COLO668 (cell line): ENCODE results near the gene TXLNA.
A peak's percentile ranks its signal among the peaks of the same experiment; 100 is the strongest.

ENCODE experiments used
- DNase-seq: peaks from one replicate; lab custom pipeline; 2025; ENCODE audit not compliant: unreplicated experiment; lab: John Stamatoyannopoulos, UW

TXLNA gene

GRCh38 chr1:32208469-32208868 is 29.0 kb downstream of the TXLNA start:
- no peak for DNase-seq

DNA sequence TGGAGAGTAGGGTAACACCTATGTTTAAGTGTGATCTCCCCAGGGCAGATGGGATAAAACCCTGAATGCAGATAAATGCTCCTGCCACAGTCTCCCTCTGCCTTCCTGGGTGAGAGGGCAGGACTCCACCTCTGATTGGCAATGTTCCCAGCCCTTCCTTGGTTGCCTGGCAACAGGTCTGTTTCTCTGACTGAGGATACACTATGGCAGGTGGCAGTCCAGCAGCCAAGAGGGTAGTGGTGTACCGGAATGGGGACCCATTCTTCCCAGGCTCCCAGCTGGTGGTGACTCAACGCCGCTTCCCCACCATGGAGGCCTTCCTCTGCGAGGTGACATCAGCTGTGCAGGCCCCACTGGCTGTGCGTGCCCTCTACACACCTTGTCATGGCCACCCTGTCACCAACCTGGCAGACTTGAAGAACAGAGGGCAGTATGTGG is 29.4 kb downstream of the TXLNA start, which contains the start of gene DCDC2B:
TSS of gene DCDC2B (plus strand) at position 199 of the 438 bp plus-strand sequence. CDS start at position 204, 5 bp downstream.
- DNase-seq: peak; percentile 100

GRCh38 chr1:32215629-32216480 is 36.4 kb downstream of the TXLNA start:
- DNase-seq: peak; percentile 94

- DNase-seq: no peak
Measured at GRCh38 chr1:32216566-32216965, 37.1 kb downstream of the TXLNA start.

- no peak for DNase-seq
Measured at GRCh38 chr1:32219022-32219421, 39.5 kb downstream of the TXLNA start.

DNA sequence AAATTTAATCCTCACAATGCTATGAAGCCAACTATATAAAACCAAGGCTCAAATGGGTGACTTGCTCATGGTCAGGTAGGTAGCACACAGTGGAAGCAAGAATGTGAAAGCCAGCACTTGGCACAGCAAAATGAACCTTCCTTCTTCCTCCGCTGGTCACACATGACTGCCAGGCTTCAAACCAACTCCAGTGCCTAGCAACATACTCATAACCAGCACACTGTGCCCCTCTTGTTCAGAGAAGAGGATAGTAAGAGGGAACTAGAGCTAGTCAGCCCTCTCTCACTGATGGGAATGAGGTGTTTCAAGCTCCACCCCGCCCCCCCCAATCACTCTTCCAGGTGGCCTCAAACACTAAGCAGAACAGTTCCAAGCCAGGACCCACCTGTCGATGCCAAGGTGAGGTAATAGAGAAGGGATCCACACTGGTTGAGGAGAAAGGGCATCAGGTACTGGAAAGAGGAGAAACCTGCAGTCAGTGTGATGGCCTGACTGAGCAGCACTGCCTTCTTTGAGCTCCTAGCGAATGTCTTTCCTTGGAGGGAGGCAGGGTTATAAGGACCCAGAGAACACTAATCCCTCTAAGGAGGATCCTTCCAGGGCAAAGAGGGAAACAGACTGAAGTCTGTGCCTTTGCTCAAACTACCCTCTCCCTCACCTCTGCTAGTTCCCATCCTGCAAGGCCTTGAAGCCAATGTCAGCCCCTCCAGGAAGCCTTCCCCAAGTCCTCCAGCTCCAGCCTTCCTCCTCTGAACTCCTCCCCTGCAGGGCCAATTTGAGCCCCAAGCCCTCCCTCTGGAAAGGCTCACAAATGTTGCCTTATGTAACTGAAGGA is 41.5 kb downstream of the TXLNA start:
- DNase-seq: peak; percentile 84

- no peak for DNase-seq
Measured at GRCh38 chr1:32221581-32221979, 42.1 kb downstream of the TXLNA start.

GRCh38 chr1:32221980-32222755 is 42.7 kb downstream of the TXLNA start, which contains the start of the genes EIF3I and TMEM234:
Gene EIF3I (plus strand): TSS chr1:32222407. CDS start chr1:32222442, 35 bp downstream.
Gene TMEM234 (minus strand): TSS chr1:32222353. CDS start chr1:32222322, 31 bp downstream.
- peak; percentile 99 for DNase-seq

DNA sequence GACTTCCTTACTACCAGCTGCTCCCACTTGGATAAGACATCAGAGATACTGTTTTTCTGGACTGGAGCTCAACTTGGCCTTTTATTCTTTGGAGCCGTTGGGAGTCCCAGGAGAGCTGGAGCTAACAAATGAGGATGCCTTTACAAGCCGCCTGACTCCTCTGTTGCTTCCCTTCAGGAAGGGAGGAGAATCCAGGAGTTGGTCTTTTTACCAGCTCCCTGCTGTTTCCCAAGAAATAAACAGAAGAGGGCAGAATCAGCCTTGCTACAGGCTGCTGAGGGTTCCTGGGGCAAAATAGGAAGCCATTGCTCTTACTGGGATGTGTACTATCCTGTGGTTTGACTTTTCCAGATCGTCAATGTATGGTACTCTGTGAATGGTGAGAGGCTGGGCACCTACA is 44.2 kb downstream of the TXLNA start:
- DNase-seq: no peak

DNA sequence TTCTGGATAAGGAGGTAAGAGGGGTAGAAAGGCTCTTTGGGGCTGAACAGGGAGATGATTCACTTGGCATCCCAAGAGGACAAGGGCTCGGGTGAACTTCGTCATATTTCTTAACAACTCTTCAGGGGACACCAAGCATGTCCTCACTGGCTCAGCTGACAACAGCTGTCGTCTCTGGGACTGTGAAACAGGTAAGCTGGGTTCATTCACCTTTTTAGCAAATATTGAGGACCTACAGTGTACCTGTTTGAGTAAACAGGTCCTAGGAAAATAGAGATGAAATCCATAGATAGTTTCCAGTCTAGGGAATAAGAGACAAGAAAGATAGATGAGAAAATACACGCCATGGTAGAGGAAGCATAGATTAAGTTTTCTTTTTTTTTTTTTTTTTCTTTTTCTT is 44.8 kb downstream of the TXLNA start:
- DNase-seq: no peak

- no peak for DNase-seq
Measured at GRCh38 chr1:32228771-32229170, 49.3 kb downstream of the TXLNA start.

DNA sequence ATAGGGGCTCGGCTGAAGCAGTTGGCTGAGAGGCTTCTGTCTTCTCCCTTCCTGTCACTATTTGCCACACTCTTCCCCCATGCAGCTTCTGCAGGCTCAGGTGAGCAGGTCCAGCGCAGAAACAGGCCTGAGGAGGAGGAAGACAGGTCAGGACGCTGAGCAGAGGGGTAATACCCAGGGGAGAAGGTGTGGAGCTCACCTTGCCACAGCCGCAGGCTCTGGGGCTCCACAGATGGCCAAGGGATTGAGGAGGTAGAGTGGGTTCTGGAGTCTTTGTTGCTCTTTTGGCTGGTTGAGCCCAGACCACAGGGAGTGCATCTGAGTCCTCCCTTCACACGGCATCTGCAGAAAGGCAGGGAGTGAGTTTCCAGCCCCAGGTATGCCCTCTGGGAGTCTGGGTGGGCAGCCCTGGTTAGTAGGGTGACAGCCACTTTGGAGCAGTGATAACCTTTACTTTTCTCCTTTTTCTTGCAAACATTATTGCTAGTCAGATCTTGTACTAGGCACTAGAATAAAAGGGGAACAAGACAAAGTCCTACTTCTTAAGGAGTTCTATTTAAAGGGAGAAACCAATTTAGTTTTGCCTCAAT is 52.5 kb downstream of the TXLNA start:
- DNase-seq: no peak

DNA sequence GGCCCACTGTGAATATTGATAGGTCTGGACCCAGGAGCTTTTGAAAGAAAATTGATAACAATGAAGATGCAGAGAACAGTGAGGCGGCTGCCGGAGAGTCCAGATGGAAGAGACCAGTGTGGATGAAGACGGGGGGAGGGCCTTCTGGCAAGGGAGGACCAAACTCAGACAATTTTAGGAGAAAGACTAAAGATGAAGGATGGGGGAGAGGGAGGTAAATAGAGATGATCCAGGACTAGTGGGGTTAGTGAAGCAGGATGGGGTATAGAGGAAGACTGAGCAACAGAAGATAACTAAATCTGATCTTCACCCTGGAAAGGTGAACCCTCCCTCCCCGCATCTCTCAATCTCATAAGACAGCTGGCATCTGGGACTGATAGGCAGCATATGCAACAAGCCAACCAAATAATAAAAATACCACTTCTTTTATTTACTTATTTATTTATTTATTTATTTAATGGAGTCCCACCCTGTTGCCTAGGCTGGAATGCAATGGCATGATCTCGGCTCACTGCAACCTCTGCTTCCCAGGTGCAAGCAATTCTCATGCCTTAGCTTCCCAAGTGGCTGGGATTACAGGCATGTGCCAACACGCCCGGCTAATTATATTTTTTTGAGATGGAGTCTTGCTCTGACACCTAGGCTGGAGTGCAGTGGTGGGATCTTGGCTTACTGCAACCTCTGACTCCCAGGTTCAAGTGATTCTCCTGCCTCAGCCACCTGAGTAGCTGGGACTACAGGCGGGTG is 53.3 kb downstream of the TXLNA start:
- DNase-seq: peak; percentile 41

DNA sequence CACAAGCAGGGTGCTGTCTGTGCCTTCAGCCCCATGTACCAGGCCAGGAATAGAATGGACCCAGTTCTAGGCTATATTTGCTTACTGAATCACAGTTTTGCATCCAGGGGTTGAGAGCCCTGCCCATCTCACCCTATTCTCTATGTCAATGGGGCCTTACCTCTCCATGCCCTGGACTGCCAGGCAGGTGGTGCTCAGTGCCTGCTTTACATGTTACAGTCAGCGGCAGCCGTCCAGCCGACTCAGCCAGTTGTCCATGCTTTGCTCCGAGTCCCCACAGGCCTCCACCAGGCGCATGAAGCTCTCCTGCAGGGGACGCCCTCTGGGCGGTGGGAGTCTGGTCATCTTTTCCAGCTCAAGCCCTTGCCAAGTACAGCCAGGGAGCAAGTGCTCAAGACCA is 55.3 kb downstream of the TXLNA start:
- no peak for DNase-seq

DNA sequence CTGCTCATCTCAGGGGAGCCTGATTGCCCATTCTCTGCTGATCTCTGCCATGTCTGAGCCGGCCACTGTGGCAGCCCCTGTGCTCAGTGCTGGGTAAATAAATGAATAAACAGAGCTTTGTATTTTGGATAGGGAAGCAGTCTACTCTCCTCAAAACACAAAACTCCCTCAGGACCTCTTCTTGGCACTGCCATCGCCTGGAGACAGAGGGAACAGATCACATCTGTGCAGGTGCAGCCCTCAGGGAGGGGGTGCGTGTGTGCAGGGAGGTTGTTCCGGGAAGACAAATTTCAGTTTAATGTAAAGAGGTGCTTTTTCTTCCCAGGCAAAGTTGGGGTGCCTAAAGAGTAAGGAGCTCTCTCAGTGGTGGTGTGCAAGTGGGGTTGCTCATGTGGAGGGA is 59.9 kb downstream of the TXLNA start:
- peak; percentile 78 for DNase-seq

DNA sequence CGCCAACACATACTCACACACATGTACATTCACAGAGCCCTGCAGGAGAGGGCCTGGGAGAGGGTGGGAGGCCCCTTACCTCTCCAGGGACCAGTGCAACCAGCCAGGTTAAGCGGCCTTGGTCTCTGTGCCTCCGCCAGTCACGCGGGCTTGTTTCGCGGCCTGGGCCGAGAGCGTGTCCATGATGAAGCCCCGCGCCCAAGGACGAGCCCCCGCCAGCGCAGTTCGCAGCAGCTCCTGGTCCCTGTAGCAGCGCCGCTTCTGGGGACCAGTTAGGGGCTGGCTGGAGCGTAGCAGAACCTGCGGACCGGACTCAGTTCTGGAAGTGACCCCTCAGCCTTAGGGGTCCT is 60.3 kb downstream of the TXLNA start:
- DNase-seq: peak; percentile 80

GRCh38 chr1:32240140-32240951 is 60.9 kb downstream of the TXLNA start:
- peak; percentile 99 for DNase-seq

- peak; percentile 97 for DNase-seq
Measured at GRCh38 chr1:32241001-32241763, 61.7 kb downstream of the TXLNA start.
